A549 (cell line): ENCODE data around the gene DHX32. TPM values are rescaled to one million over a fixed set of nuclear protein-coding genes. Genes with fewer than 3 reads are reported as not detected.

Experiments used
- ATAC-seq, 2 experiments: fragments of 200-7000 bp in 1 of 2; fragments of >200 bp in 1 of 2; cut with Nextera tagmentation in 1 of 2; cut with Tn5 transposase in 1 of 2; 3 replicates each; pipeline versions ENCODE4 v1.8.0 to v1.9.1; 2018 to 2020; ENCODE audit warnings: mild to moderate bottlenecking in 1 of 2, moderate library complexity in 1 of 2
- CTCF ChIA-PET: fragments of 300-600 bp; sonication (Branson Sonifier 250); formaldehyde crosslinking; extraction: SDS; loops from one replicate; lab custom pipeline; 2021; ENCODE audit warnings: antibody characterized with exemption, inconsistent platforms; lab: Yijun Ruan, JAX
- POLR2A ChIA-PET: fragments of 350-600 bp; formaldehyde crosslinking; extraction: SDS; loops from one replicate; lab custom pipeline; 2021; ENCODE audit warnings: antibody characterized with exemption, inconsistent platforms; lab: Yijun Ruan, JAX
- DNase-seq, 2 experiments: peaks; one replicate each; pipeline versions ENCODE4 v3.0.0 to v3.0.0-alpha.2; 2011 to 2016; ENCODE audit warnings: low read depth in 1 of 2, low spot score in 1 of 2
- FAIRE-seq: peaks from 2 replicates; lab custom pipeline; 2011; peaks lifted over from hg19 to GRCh38; lab: Jason Lieb, UNC
- H3K27ac ChIP-seq, 2 experiments: fragments of >200 bp; sonication (Bioruptor Twin); formaldehyde crosslinking; 3 replicates each; pipeline ENCODE4 v1.5.1; 2016 to 2017
- H3K4me1 ChIP-seq: fragments of >200 bp; sonication (Bioruptor Twin); formaldehyde crosslinking; 3 replicates; pipeline ENCODE4 v1.6.1; 2016
- H3K4me2 ChIP-seq: fragments of >200 bp; sonication (Bioruptor Twin); formaldehyde crosslinking; 3 replicates; pipeline ENCODE4 v1.6.1; 2016
- H3K4me3 ChIP-seq: fragments of >200 bp; sonication (Bioruptor Twin); formaldehyde crosslinking; 3 replicates; pipeline ENCODE4 v1.5.1; 2016
- H3K9me3 ChIP-seq: fragments of >200 bp; sonication (Bioruptor Twin); formaldehyde crosslinking; 3 replicates; pipeline ENCODE4 v1.6.1; 2016
- ATOH8 ChIP-seq: fragments of 250-450 bp; sonication (Bioruptor Pico); IDR thresholded peaks from 2 replicates; pipeline ENCODE4 v1.5.0; 2020; ENCODE audit warnings: low read depth, mild to moderate bottlenecking, moderate library complexity
- BHLHE40 ChIP-seq: IDR thresholded peaks from 2 replicates; pipeline ENCODE4 v1.6.1; 2012; ENCODE audit warnings: low read depth, low read length, inconsistent platforms
- CEBPB ChIP-seq, 2 experiments: fragments of >200 bp in 1 of 2; sonication (Bioruptor Twin) in 1 of 2; formaldehyde crosslinking in 1 of 2; IDR thresholded peaks; 2 replicates each; pipeline ENCODE4 v1.6.1; 2012 to 2016
- CHD4 ChIP-seq: fragments of 200-600 bp; sonication (generic); IDR thresholded peaks from 2 replicates; pipeline ENCODE4 v1.6.1; 2016; ENCODE audit warnings: antibody characterized with exemption, mild to moderate bottlenecking, borderline replicate concordance
- EHF ChIP-seq: fragments of 250-450 bp; sonication (Bioruptor Pico); IDR thresholded peaks from 2 replicates; pipeline ENCODE4 v1.5.0; 2020; ENCODE audit warnings: mild to moderate bottlenecking
- ELK1 ChIP-seq: fragments of 150-350 bp; IDR thresholded peaks from 2 replicates; pipeline ENCODE4 v1.6.1; 2014; ENCODE audit warnings: low read depth, mild to moderate bottlenecking, low read length
- ESRRA ChIP-seq: fragments of 150-350 bp; IDR thresholded peaks from 2 replicates; pipeline ENCODE4 v1.6.1; 2014; ENCODE audit warnings: mild to moderate bottlenecking, low read length, borderline replicate concordance
- FOSL2 ChIP-seq, 2 experiments: fragments of 450-650 bp in 1 of 2; fragments of >200 bp in 1 of 2; sonication (Bioruptor Twin) in 1 of 2; formaldehyde crosslinking; IDR thresholded peaks; 2 replicates each; pipeline versions ENCODE4 v1.5.0 to v1.6.1; 2016 to 2020; ENCODE audit warnings: mild to moderate bottlenecking in 1 of 2, moderate library complexity in 1 of 2
- HES2 ChIP-seq: fragments of >200 bp; sonication (Bioruptor Twin); formaldehyde crosslinking; IDR thresholded peaks from 2 replicates; pipeline ENCODE4 v1.6.1; 2016
- HOXB5 ChIP-seq: fragments of 250-450 bp; sonication (Bioruptor Pico); IDR thresholded peaks from 2 replicates; pipeline ENCODE4 v1.5.0; 2020; ENCODE audit warnings: mild to moderate bottlenecking, moderate library complexity
- JUN ChIP-seq, 2 experiments: fragments of >200 bp; sonication (Bioruptor Twin); formaldehyde crosslinking; IDR thresholded peaks; 2 replicates in 1 of 2; 3 replicates in 1 of 2; pipeline ENCODE4 v1.6.1; 2016 to 2017
- JUNB ChIP-seq: fragments of >200 bp; sonication (Bioruptor Twin); formaldehyde crosslinking; IDR thresholded peaks from 2 replicates; pipeline ENCODE4 v1.6.1; 2016
- NFE2L2 ChIP-seq: fragments of 150-350 bp; conservative IDR thresholded peaks from 2 replicates; pipeline ENCODE4 v1.6.1; 2014; ENCODE audit warnings: low read length
- NR3C1 ChIP-seq: fragments of >200 bp; sonication (Bioruptor Twin); formaldehyde crosslinking; IDR thresholded peaks from 3 replicates; pipeline ENCODE4 v1.6.1; 2017
- PHF8 ChIP-seq: fragments of 200-600 bp; sonication (generic); IDR thresholded peaks from 2 replicates; pipeline ENCODE4 v1.6.1; 2016; ENCODE audit warnings: low read depth, mild to moderate bottlenecking, antibody characterized with exemption, moderate library complexity, borderline replicate concordance
- POLR2A ChIP-seq: IDR thresholded peaks from 2 replicates; pipeline ENCODE4 v1.6.1; 2012; ENCODE audit warnings: mild to moderate bottlenecking, low read length
- RARB ChIP-seq: fragments of 250-450 bp; sonication (Bioruptor Pico); IDR thresholded peaks from 2 replicates; pipeline ENCODE4 v1.8.0; 2021; ENCODE audit warnings: mild to moderate bottlenecking, moderate library complexity
- REST ChIP-seq: fragments of 200-600 bp; sonication (generic); IDR thresholded peaks from 2 replicates; pipeline ENCODE4 v1.6.1; 2016; ENCODE audit warnings: antibody characterized with exemption, mild to moderate bottlenecking, moderate library complexity
- RFX5 ChIP-seq: fragments of 450-650 bp; IDR thresholded peaks from 2 replicates; pipeline ENCODE4 v1.7.1; 2014; ENCODE audit warnings: antibody characterized with exemption, mild to moderate bottlenecking, moderate library complexity
- TFCP2L1 ChIP-seq: fragments of 250-450 bp; sonication (Bioruptor Pico); IDR thresholded peaks from 2 replicates; pipeline ENCODE4 v1.5.0; 2021; ENCODE audit warnings: mild to moderate bottlenecking
- USF2 ChIP-seq: fragments of 450-650 bp; IDR thresholded peaks from 2 replicates; pipeline ENCODE4 v1.6.1; 2014; ENCODE audit warnings: antibody characterized with exemption
- ZC3H11A ChIP-seq: fragments of 450-650 bp; IDR thresholded peaks from 2 replicates; pipeline ENCODE4 v1.6.1; 2014; ENCODE audit warnings: antibody characterized with exemption, mild to moderate bottlenecking
- WGBS: methylation state at CpG from one replicate; pipeline ENCODE4 v1.1.6; 2017; ENCODE audit errors: missing lambda C conversion rate; 5-methylcytosine and 5-hydroxymethylcytosine counted together
- polyA plus RNA-seq, 4 experiments: library from polyadenylated mRNA; depleted of rRNA in 3 of 4; stranded (reverse); fragments of >200 nt; fragmentation: RNase III in 1 of 4; extraction: RNeasy Plus Mini Kit Qiagen cat#74134 plus additional on column Dnase treatment in 1 of 4; gene quantifications; 2 replicates in 3 of 4; 3 replicates in 1 of 4; pipeline ENCODE4 v1.2.3, GENCODE V29; 2011 to 2017

The DHX32 gene
- polyA plus RNA-seq, 2 of the 4 experiments (the other 2 are of a cell fraction): 37.4 to 61.8 TPM

- TF ChIP-seq REST (no peak; the same call in 1 of the 2 replicates), HES2 (no peak), HOXB5 (CRISPR knock-in tag) (no peak), TFCP2L1 (CRISPR knock-in tag) (no peak), JUN (IDR thresholded peaks at IDR 0.05) (peak; percentile 38 to 73; a peak in 4 of 5 replicates), JUNB (no peak)
These were observed 58.0 kb downstream of the DHX32 start, which contains the start of the genes BCCIP and UROS (continued) for GRCh38 chr10:125822878-125823662.

GRCh38 chr10:125820701-125821100, 60.4 kb downstream of the DHX32 start:
- FAIRE-seq: no peak
- no peak for ATAC-seq
- no peak overlapping the region for H3K4me3 ChIP-seq
- WGBS: 83% methylated on average over 1 of the region's 1 CpG
- DNase-seq: no peak
- CTCF ChIA-PET: no interaction called here
- no peak overlapping the region for H3K27ac ChIP-seq
- H3K4me2 ChIP-seq: no peak overlapping the region
- H3K9me3 ChIP-seq: no peaks in the 10 kb centered on the region
- POLR2A ChIA-PET: no interaction called here
- peaks cover 24% of the 10 kb centered on the region for H3K4me1 ChIP-seq
- no peak for TF ChIP-seq ELK1
- TF ChIP-seq ZC3H11A: no peak
- TF ChIP-seq ATOH8 (CRISPR knock-in tag): no peak
- TF ChIP-seq POLR2A: no peak
- no peak for TF ChIP-seq BHLHE40
- TF ChIP-seq PHF8: no peak
- no peak for TF ChIP-seq HES2
- TF ChIP-seq CHD4: no peak
- no peak for TF ChIP-seq USF2
- no peak for TF ChIP-seq RFX5
- no peak for TF ChIP-seq NR3C1
- TF ChIP-seq ESRRA: no peak
- no peak for TF ChIP-seq CEBPB (IDR thresholded peaks at IDR 0.05)
- TF ChIP-seq RARB (CRISPR knock-in tag): no peak
- TF ChIP-seq TFCP2L1 (CRISPR knock-in tag): no peak
- TF ChIP-seq NFE2L2: no peak
- no peak for TF ChIP-seq EHF (CRISPR knock-in tag)
- no peak for TF ChIP-seq FOSL2 (IDR thresholded peaks at IDR 0.05)
- TF ChIP-seq FOSL2 (CRISPR knock-in tag; IDR thresholded peaks at IDR 0.05): no peak
